ENCODE measurements around the gene DPF3. TPM values are rescaled to one million over a fixed set of nuclear protein-coding genes. Genes with fewer than 3 reads are reported as not detected.

DPF3 gene
- total RNA-seq, 120 experiments from 2014 or later = 11.7 to 36.8 (median 19.0) TPM

Other genes starting within 250 kb of the DPF3 start
- 10 to 100 TPM in 119 of 120 experiments, 1 to 10 TPM in 1; 7.9 to 32.3 (median 20.1) TPM for gene DCAF4, start 32.4 kb upstream of the DPF3 start, total RNA-seq
- 10 to 100 TPM; 21.3 to 38.9 (median 28.9) TPM for gene ZFYVE1, start 133.0 kb upstream of the DPF3 start, total RNA-seq
- gene RBM25, start 164.4 kb upstream of the DPF3 start, total RNA-seq = 100 to 1,000 TPM in 37 of 120 experiments, 10 to 100 TPM in 83; 73.2 to 124 (median 94.5) TPM
- gene PSEN1, start 242.4 kb upstream of the DPF3 start, total RNA-seq = 100 to 1,000 TPM in 44 of 120 experiments, 10 to 100 TPM in 76; 53.3 to 206 (median 92.7) TPM